B cell (primary cell): ENCODE results near the gene BAG3.

Experiments used
- CTCF ChIP-seq: fragments of 200-600 bp; IDR thresholded peaks from one replicate; pipeline ENCODE4 v1.8.0; 2022; ENCODE audit warnings: antibody characterized with exemption, mild to moderate bottlenecking
- EZH2 ChIP-seq: IDR thresholded peaks from 2 replicates; pipeline ENCODE4 v1.6.1; 2012; ENCODE audit warnings: borderline replicate concordance, low read depth, mild to moderate bottlenecking, moderate library complexity, low read length; ENCODE audit not compliant: insufficient read depth, poor library complexity, severe bottlenecking

- TF ChIP-seq CTCF: no peak
- TF ChIP-seq EZH2: no peak
Measured at GRCh38 chr10:119657725-119658124, 6.5 kb downstream of the BAG3 start.
